ENCODE data around the gene MATN1.
"Not testable (repeated sequence)": the region's sequence is repeated elsewhere in the genome, so short reads cannot be mapped to it uniquely, and the experiment has no call there.

The MATN1 gene

GRCh38 chr1:30723331-30723755 is at the start of gene MATN1:
TSS of gene MATN1 (minus strand) at chr1:30723585. CDS start at chr1:30723551, 34 bp downstream.
- DNase-seq (ENCODE audit: low spot score): no peak

- DNase-seq (ENCODE audit: low spot score): no peak
Observed at GRCh38 chr1:30771005-30771404, 47.6 kb upstream of the MATN1 start.

GRCh38 chr1:30770150-30770549 is 46.8 kb upstream of the MATN1 start:
- no peak for DNase-seq (ENCODE audit: low spot score)

- peak; percentile 97 for DNase-seq (ENCODE audit: low spot score)
Observed at GRCh38 chr1:30768830-30769718, 45.7 kb upstream of the MATN1 start.

GRCh38 chr1:30768159-30768829 is 44.9 kb upstream of the MATN1 start:
- DNase-seq (ENCODE audit: low spot score): peak; percentile 72

- not testable (repeated sequence) for DNase-seq (ENCODE audit: low spot score)
Observed at GRCh38 chr1:30766948-30767347, 43.6 kb upstream of the MATN1 start.

GRCh38 chr1:30765556-30766434 is 42.4 kb upstream of the MATN1 start:
- DNase-seq (ENCODE audit: low spot score): peak; percentile 56

- no peak for DNase-seq (ENCODE audit: low spot score)
Observed at GRCh38 chr1:30764939-30765555, 41.7 kb upstream of the MATN1 start.

- no peak for DNase-seq (ENCODE audit: low spot score)
Observed at GRCh38 chr1:30764396-30764795, 41.0 kb upstream of the MATN1 start.

- DNase-seq (ENCODE audit: low spot score): no peak
Observed at GRCh38 chr1:30763651-30764248, 40.4 kb upstream of the MATN1 start.

- DNase-seq (ENCODE audit: low spot score): no peak
Observed at GRCh38 chr1:30762930-30763650, 39.7 kb upstream of the MATN1 start.

GRCh38 chr1:30762152-30762929 is 39.0 kb upstream of the MATN1 start:
- no peak for DNase-seq (ENCODE audit: low spot score)

GRCh38 chr1:30761381-30762151 is 38.2 kb upstream of the MATN1 start:
- DNase-seq (ENCODE audit: low spot score): no peak

GRCh38 chr1:30760596-30761324 is 37.4 kb upstream of the MATN1 start:
- DNase-seq (ENCODE audit: low spot score): no peak

- DNase-seq (ENCODE audit: low spot score): no peak
Observed at GRCh38 chr1:30759718-30760281, 36.4 kb upstream of the MATN1 start.

- peak; percentile 40 for DNase-seq (ENCODE audit: low spot score)
Observed at GRCh38 chr1:30758785-30759380, 35.5 kb upstream of the MATN1 start.

- DNase-seq (ENCODE audit: low spot score): no peak
Observed at GRCh38 chr1:30758121-30758688, 34.8 kb upstream of the MATN1 start.

Measured in hematopoietic multipotent progenitor cell treated with erythropoietin and hydrocortisone succinate and interleukin-3 and kit ligand, for 17 days (in vitro differentiated cells).